HT-29 (cell line): ENCODE measurements around the gene SIPA1L3. TPM values are rescaled to one million over a fixed set of nuclear protein-coding genes. Genes with fewer than 3 reads are reported as not detected.

Experiments
- DNase-seq: peaks from one replicate; pipeline ENCODE4 v3.0.0-alpha.2; 2015; ENCODE audit warnings: low spot score
- total RNA-seq: library from RNA; depleted of rRNA; stranded (reverse); fragments of >200 nt; shearing (Covaris generic); gene quantifications from 2 replicates; pipeline ENCODE4 v1.2.3, GENCODE V29; 2014

The SIPA1L3 gene
- total RNA-seq, 1 experiment from 2014 or later, result 98.5 TPM

DNA sequence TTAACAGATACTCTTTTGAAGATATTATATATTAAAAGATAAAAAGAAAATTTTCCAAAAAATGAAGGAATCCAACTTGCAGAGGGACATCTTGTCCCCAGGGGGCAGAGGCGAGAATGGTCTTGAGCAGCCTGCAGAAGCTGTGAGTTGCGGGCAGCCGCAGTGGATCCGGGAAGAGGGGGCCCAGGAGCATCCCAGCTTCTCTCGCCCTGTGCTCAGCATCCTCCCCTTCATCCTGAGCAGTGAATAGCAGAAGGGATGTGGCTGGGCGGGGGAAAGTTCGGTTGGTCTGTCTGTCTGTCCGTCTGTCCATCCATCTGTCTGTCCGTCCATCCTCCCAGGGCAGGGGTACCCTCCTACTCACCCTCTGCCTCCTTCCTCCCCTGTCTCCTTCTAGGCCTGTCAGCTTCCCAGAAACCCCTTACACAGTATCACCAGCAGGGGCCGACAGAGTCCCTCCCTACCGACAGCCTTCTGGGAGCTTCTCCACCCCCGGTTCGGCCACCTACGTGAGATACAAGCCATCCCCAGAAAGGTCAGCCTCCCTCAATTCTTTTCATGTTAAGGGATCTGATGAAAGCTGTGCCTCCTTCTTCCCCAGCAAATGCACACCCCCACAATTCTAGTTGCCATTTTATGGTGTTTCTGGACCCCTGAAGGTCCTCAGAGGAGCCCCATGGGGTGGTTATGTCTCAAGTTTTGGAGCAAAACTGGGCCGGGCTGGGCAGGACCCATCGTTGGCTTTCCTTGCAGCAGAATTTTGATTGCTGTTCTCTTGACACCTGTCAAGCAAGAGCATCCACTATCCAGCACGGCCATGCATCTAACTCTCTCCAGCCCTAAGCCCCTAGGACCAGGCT lies 235.4 kb downstream of the SIPA1L3 start:
- DNase-seq, result peak; percentile 89

DNA sequence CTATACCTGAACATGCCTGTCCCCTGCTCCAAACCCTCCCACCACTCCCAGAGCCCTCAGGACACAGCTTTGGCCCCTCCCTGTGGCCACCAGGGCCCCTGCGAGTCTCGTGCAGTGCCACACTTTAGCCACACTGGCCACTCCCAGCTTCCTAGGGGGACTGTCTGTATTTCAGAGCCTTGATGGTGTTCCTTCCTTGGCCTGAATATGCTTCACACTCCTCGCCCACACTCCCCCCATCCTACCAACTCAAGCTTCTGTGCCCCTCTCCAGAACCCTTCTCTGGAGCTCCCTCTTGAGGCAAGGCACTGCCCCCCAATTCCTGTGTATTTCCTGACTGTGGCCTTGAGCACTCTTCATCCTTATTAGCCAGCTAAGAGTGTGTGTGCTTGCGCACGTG lies 236.8 kb downstream of the SIPA1L3 start:
- DNase-seq, result no peak

DNA sequence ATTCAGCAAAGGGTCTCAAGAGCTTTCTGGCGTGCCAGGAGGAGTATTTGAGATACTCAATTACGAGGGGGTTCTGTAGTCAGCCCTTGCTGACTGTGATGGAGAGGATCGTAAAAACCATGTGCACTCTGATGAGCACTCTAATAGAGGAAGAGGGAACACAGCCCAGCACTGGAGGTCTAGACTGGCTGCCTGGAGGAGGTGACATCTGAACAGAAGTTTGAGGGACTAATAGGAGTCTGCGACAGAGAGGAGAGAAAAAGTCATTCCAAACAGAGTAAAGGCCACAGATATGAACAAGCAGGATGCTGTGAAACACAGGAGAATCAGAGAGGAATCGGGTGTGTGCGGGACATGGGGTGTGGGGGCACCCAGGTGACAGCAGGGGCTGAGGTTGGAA lies 237.7 kb downstream of the SIPA1L3 start:
- no peak for DNase-seq

DNA sequence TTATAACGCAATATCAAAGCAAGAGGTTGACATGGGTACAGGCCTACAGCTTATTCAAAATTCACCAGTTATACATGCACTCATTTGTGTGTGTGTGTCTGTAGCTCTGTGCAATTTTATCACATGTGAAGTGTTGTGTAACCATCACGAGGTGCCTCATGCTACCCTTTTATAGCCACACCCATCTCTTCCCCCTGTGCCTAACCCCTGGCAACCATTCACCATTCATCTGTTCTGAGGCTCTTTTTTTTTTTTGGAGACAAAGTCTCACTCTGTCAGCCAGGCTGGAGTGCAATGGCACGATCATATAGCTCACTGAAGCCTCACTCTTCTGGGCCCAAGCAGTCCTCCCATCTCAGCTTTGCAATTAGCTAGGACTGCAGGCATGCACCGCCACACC lies 238.6 kb downstream of the SIPA1L3 start:
- DNase-seq, result no peak

DNA sequence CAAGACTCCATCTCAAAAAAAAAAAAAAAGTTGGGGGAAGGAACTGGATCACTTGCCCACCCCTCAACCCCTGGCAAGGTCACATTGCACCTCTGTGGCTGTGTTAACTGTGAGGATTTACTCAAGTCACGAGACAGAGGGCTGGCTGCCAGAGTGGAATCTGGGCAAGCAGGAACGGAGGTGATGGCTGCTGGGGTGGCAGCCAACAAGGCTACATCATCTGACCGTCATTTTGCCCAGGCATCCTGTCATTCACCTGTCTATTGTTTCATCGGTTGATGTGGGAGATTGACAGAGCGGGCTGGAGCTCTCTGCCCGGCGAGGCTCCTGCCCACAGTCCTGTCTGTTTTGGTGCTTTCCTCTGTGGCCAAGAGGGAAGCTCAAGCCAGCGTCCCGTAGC lies 241.3 kb downstream of the SIPA1L3 start:
- DNase-seq, result no peak

DNA sequence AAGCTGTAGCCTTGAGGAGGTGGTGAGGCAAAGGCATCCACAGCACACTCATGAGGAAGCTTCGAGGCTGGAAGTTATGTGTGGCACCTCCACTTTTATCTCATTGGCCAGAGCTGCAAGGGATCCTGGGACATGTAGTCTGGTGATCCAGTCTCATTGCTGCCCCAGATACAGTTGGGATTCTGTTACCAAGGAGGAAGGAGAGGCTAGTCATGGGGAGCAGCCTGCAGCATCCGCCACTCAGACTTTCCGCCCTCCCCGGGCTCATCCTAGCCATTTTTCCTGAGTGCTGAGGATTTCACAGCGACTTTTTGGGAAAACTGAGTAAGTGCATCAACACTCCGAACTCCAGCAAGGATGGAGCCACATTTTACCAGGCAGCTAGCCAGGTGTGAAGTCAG lies 242.7 kb downstream of the SIPA1L3 start:
- DNase-seq, result peak; percentile 28

DNA sequence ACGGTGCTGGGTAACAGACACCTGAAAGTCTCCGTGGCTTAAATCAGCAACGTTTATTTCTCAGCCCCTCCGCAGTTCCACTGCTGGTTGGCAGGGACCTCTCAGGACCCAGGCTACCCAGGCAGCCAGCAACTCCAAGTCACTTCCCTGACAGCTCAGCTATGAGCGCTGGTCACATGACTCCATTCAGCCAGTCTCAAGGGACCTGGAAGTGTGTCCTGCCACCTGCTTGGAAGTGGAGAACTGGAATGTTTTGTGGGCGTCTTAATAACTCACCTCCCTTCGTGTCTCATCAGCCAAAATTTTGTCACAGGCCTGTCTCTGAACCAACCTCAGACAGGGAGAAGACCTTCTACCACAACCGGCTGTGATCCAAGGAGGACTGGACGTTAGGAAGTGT lies 244.2 kb downstream of the SIPA1L3 start:
- no peak for DNase-seq

DNA sequence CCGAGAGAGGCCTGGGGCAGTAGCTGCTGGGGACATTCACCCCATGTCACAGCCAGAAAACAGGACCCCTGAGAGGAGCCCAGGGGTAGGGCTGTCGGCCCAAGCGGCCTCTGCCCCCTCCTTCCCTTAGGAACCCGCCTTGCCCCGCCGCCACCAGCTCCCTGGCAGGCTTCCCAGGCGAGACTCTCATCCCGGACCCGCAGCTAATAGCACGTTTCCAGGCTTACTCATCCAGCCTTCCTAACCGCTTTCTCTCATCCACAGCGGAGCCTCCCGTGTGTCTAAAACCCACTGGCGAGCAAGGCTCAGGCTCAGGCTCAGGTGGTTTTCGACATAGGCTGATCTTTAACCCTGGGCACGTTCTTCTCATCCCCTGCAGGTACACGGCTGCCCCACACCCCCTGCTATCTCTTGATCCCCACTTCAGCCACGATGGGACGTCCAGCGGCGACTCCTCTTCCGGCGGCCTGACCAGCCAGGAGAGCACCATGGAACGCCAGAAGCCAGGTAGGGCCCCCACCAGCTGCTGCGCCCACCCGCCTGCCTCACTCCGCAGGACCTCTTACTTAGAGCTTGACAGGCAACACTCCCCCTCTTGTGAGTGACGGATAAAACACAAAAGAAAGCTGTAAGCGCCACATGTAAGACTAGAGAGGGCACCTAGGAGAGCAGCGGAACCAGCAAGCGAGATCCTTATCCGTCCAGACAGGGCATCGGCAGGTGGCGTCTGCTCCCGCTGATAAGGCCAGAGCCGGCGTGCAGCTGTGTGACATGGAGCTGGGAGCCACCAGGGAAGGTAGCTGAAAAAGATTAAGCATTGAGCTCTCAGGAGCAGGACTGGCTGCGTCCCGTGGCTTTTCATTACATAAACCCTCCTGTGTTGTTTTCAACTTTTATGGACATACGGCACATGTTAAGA lies 245.7 kb downstream of the SIPA1L3 start:
- DNase-seq, result no peak

DNA sequence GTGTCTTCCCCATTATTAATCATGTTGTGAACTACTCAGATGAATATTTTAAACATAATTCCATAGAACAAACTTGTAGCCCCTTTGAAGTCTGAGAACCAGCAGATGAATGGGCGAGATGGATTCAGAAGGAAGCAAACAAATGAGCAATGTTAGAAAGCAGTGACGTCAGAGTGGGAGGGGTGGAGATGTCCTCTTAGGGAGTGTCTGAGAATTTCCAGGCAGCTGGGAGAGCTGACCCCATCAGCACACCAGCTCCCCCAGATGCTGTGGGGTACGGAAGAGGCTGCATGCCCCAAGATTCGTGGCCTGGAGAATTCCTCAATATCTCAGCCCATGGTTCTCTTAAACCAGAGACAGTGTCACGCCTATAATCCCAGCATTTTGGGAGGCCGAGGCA lies 248.4 kb downstream of the SIPA1L3 start:
- no peak for DNase-seq

DNA sequence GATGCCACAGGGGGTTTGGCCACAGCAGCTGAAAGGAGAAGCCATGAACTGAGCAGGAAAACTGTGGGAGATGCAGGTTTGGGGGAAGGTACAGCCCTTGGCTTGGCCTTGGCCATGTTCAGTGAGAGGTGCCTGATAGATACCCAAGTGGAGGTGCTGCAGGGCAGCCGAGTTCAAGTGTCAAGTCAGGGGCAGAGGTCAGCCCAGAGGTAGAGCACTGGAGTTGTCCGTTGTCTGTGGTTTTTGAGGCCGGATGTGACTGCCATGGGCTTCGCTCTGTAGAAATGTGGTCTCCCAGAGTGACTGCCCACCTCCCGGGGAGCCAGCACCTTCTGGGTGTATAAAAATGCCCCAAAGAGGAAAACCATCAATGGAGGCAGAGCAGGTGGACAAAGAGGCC lies 251.7 kb downstream of the SIPA1L3 start:
- no peak for DNase-seq

DNA sequence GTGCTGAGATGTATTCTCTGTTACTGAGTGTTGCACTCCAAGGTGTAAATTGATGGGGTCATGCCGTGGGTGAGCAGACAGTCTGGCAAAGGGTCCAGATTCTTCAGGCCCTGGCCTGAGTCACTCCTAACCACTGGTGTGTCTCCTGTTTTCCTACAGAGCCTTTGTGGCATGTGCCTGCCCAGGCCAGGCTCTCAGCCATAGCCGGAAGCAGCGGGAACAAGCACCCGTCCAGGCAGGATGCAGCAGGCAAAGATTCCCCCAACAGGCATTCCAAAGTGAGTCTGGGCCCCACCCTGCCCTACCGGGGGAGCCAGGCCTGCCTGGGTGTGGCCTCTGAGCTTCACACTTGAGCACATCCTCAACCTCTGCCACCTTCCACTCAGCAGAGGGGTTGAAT lies 255.1 kb downstream of the SIPA1L3 start:
- DNase-seq, result no peak

DNA sequence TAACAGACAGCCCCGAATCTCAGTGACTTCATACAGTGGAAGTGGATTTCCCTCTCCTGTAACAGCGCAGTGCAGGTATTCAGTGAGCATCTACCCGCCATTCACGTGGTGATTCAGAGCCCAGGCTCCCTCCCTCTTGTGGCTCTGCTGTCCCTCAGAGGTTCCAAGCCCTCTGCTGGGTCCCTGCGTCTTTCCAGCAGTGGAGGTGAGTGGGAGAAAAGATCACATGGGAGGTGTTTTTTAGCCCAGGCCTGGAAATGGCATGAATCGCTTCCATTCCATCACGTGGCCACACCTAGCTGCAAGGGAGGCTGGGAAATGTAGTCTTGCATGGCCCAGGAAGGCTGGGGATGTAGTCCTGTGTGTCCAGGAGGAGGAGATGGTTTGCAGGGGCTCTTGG lies 255.6 kb downstream of the SIPA1L3 start:
- DNase-seq, result no peak

DNA sequence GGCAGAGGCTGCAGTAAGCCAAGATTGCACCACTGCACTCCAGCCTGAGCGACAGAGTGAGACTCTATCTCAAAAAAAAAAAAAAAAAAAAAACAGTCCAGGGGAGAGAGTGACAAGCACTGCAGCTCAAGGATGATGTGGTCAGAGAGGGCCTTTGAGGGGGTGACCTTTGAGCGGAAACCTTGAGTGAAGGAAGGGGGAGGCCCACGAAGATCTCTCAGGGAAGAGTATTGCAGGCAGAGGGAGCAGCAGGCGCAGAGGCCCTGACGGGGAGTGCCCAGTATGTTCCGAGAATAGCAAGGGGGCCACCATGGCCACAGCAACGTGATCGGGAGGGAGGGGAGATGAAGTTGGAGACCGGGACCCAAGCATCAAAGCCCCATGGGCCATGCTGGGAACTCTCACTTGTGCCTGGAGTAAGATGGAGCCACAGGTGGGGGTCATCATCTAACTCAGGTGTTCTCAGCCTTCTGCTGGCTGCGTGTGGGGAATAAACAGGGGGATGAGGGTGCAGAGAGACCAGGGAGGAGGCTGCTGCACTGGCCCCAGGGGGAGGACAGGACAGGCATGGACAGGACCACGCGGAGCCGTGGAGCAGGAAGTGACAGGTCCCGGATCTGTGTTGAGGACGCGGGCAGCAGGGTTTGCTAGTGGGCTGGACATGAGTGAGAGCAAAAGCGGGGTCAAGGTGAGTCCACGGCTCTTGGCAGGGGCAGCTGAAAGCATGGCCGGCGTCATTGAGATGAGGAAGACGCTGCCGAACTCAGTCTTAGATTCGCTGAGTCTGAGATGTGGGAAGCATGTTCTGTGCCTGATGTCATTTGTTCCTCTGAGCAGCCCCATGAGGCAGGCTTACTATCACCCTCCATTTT lies 256.6 kb downstream of the SIPA1L3 start:
- no peak for DNase-seq

DNA sequence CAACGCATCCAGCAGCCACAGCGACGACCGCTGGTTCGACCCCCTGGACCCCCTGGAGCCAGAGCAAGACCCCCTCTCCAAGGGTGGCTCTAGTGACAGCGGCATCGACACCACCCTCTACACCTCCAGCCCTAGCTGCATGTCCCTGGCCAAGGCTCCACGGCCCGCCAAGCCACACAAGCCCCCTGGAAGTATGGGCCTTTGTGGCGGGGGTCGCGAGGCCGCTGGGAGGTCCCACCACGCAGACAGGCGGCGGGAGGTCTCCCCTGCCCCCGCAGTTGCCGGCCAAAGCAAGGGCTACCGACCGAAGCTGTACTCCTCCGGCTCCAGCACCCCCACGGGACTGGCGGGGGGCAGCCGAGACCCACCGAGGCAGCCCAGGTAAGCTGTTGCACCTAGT lies 257.5 kb downstream of the SIPA1L3 start:
- DNase-seq, result no peak

DNA sequence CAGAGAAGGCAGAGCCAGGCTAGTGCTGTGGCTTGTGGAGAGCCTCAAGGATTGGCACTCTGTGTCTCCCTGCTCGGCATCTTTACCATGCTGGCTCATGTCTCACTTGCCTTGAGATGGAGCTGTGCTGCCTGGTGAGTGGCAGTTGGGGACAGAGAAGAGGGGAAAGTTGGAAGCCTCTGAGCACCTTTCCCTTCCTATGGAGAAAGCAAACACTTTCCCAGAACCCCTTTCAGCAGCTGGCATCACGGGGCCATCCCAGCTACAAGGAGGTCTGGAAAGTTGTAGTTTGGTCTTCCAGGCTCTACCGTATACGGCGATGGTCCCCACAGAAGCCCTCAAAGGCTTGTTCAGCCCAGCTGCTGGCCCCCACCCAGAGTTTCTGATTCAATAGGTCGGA lies 258.3 kb downstream of the SIPA1L3 start:
- no peak for DNase-seq

DNA sequence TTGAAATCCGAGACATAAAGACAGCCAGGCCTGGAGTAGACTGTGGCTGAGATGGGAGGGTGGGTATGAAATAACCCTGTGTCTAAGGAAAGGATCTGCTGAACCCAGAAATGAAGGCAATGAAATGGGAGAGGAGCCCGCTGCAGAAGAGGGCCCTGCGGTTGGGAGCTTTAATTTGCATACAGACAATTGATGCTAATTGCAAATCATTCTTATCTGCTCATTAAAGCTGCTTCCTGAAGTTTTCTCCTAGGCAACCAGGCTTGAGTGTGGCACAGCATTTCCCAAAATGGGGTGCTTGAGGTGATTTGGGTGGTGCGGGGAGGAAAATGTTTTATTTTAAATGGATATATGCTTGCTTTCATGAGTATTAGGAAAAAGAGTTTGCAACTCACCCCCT lies 261.6 kb downstream of the SIPA1L3 start:
- DNase-seq, result no peak

DNA sequence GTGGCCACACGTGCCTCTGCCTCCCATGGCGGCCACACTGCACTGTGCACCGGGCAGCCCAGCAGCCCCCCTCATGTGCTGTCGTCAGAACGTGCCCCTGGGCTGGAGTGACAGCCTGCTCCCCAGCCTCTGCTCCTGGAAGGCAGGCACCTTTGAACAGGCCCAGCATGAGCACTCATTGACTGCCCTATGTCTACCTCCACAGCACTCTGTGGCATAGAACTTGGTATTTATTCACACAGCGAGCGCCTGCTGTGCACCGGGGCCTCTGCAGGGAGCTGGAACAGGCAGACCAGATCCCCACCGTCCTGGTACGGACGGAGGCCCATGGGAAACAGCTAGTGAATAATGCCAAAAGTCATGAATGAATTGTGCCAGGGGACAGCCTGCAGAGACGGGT lies 263.3 kb downstream of the SIPA1L3 start:
- no peak for DNase-seq

DNA sequence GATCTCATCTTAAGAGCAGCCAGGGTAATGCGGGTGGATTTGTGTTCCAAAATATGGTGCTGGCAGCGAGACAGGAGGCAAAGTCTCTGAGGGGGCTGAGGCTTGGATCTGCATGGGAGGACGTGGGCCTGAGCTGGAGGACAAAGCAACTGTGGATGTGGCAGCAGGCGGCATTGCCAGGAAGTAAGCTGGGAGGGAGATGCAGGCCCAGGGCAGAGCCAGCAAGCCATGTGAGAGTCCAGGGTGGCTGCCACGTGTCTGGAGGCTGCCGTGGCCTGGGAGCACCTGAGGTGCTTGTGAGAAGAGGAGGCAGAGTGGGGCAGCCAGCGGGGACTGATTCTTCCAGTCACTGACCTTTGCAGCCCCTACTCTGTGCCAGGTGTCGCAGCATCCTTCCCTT lies 265.0 kb downstream of the SIPA1L3 start:
- DNase-seq, result no peak

DNA sequence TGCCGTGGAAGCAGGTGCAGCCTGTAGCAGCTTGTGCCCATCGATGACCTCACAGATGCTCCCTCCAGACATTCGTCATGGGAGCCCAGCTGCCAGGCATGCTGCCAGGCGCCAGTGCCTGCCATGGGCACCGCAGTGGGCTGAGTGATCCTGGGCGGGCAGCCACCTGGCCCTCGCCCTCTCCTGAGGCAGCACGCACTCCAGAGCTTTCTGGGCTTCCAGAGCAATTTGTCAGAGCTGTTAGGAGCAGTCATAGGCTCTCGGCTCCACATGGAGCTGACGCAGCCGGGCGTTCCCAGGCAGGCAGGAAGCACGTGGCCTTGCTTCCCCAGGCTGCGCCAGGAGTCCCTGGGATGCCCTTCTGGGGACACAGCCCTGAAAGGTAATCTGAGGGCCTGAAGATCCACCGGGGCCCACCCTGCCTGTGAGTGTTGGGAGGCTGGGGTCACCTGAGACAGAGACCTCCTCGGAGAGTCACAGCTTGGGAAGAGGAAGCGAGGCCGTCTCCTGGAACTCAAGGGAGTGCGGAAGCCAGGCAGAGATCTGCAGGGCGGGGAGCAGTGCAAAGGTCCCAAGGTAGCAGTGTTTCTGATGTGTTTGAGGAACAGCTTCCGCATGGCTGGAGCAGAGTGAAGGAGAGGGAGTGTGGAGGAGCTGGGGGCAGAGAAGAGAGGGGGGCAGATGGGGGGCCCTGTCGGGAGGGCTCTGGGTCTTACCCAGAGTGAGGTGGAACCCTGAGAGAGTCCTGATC lies 266.5 kb downstream of the SIPA1L3 start:
- peak; percentile 98 for DNase-seq

DNA sequence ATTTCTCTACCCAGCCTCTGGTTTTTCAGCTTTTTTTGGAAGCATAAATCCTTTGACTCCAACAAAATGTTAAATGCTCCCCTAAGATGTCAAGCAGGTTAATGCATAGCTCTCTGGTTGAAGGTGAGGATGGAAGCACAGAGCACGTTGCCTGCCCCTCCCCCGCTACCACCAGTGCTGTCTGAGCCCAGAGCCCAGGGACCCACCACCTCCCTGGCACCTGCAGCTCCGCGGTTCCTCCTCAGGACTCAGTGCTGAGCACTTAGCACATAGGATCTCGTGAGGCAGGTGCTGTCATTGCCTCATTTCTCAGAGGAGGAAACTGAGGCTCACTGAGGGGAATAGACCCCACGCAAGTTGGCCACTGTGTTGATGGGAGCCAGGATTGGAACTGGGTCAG lies 268.4 kb downstream of the SIPA1L3 start:
- no peak for DNase-seq

DNA sequence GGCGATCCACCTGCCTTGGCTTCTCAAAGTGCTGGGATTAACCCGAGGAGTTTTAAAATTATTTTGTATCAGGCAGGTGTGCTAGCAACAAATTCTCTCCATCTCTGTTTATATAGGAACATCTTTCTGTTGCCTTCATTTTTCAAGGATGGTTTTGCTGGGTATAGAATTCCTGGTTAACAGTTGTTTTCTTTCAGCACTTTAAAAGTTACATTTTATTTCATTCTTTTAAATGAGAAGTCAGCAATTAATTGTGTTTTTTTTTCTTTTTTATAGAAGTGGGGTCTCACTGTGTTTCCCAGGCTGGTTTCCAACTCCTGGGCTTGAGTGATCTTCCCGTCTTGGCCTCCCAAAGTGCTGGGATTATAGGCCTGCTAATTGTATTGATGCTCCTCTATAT lies 273.1 kb downstream of the SIPA1L3 start:
- DNase-seq, result no peak
